K562 (cell line): ENCODE measurements around the gene TBC1D17. TPM values are rescaled to one million over a fixed set of nuclear protein-coding genes. Genes with fewer than 3 reads are reported as not detected.

Source experiments
- ARID1B ChIP-seq: fragments of 450-650 bp; IDR thresholded peaks from 2 replicates; pipeline ENCODE4 v1.6.1; 2016; ENCODE audit warnings: antibody characterized with exemption, mild to moderate bottlenecking, inconsistent platforms
- EWSR1 ChIP-seq: fragments of 450-650 bp; IDR thresholded peaks from 2 replicates; pipeline ENCODE4 v1.6.1; 2018; ENCODE audit warnings: borderline replicate concordance, mild to moderate bottlenecking, low read depth, moderate library complexity; ENCODE audit not compliant: partially characterized antibody
- GABPB2 ChIP-seq: fragments of 250-450 bp; sonication (Bioruptor Pico); conservative IDR thresholded peaks from 2 replicates; pipeline ENCODE4 v1.5.1; 2021; ENCODE audit warnings: mild to moderate bottlenecking
- HEY1 ChIP-seq: fragments of 250-450 bp; sonication (Bioruptor Pico); IDR thresholded peaks from 2 replicates; pipeline ENCODE4 v1.5.0; 2020; ENCODE audit warnings: mild to moderate bottlenecking, moderate library complexity, borderline replicate concordance
- IFI16 ChIP-seq: fragments of 250-450 bp; sonication (Bioruptor Pico); IDR thresholded peaks from 2 replicates; pipeline ENCODE4 v2.1.2; 2022; ENCODE audit warnings: mild to moderate bottlenecking, inconsistent platforms
- KLF16 ChIP-seq: IDR thresholded peaks from 2 replicates; pipeline ENCODE4 v1.6.1; 2016; ENCODE audit warnings: antibody characterized with exemption
- MBD1 ChIP-seq: fragments of 250-450 bp; sonication (Bioruptor Pico); IDR thresholded peaks from 2 replicates; pipeline ENCODE4 v1.8.0; 2022; ENCODE audit warnings: inconsistent platforms
- NCOA6 ChIP-seq: fragments of 450-650 bp; IDR thresholded peaks from 2 replicates; pipeline ENCODE4 v1.6.1; 2017; ENCODE audit warnings: mild to moderate bottlenecking
- NCOR1 ChIP-seq: fragments of 450-650 bp; IDR thresholded peaks from 2 replicates; pipeline ENCODE4 v1.6.1; 2016; ENCODE audit warnings: mild to moderate bottlenecking, moderate library complexity
- NKRF ChIP-seq: fragments of 450-650 bp; IDR thresholded peaks from 2 replicates; pipeline ENCODE4 v1.6.1; 2016; ENCODE audit warnings: borderline replicate concordance
- NONO ChIP-seq, 2 experiments: fragments of 200-400 bp in 1 of 2; fragments of 450-650 bp in 1 of 2; formaldehyde crosslinking in 1 of 2; IDR thresholded peaks; 2 replicates each; pipeline ENCODE4 v1.6.1; 2017; ENCODE audit warnings: low read depth in 2 of 2, mild to moderate bottlenecking in 2 of 2, moderate library complexity in 2 of 2, low read length in 1 of 2
- NR2C1 ChIP-seq, 2 experiments: fragments of 450-650 bp; IDR thresholded peaks; 2 replicates each; pipeline ENCODE4 v1.6.1; 2017; ENCODE audit warnings: mild to moderate bottlenecking in 2 of 2, antibody characterized with exemption in 1 of 2, inconsistent platforms in 1 of 2, missing compliant biosample characterization in 1 of 2, missing genetic modification characterization in 1 of 2
- OTX1 ChIP-seq: fragments of 450-650 bp; formaldehyde crosslinking; IDR thresholded peaks from 2 replicates; pipeline ENCODE4 v1.4.0; 2022; ENCODE audit warnings: mild to moderate bottlenecking
- POLR3A ChIP-seq: IDR thresholded peaks from 2 replicates; pipeline ENCODE4 v1.6.1; 2011; ENCODE audit warnings: borderline replicate concordance, mild to moderate bottlenecking, moderate library complexity; ENCODE audit not compliant: insufficient read length, insufficient read depth; ENCODE audit errors: extremely low read depth
- PRPF4 ChIP-seq: fragments of 200-400 bp; formaldehyde crosslinking; IDR thresholded peaks from one replicate; pipeline ENCODE4 v1.6.1; 2017; ENCODE audit warnings: low read length, low read depth, mild to moderate bottlenecking; ENCODE audit not compliant: insufficient read depth, poor library complexity, severe bottlenecking
- XRCC4 ChIP-seq: IDR thresholded peaks from one replicate; pipeline ENCODE4 v1.6.1; 2011; ENCODE audit not compliant: insufficient read depth, insufficient read length; ENCODE audit errors: extremely low read depth
- ZBTB1 ChIP-seq: sonication (generic); formaldehyde crosslinking; IDR thresholded peaks from 2 replicates; pipeline ENCODE4 v1.8.1; 2023; ENCODE audit warnings: missing genetic modification reagents, low read depth, mild to moderate bottlenecking, borderline replicate concordance
- ZNF696 ChIP-seq: fragments of 250-450 bp; sonication (Bioruptor Pico); conservative IDR thresholded peaks from 2 replicates; pipeline ENCODE4 v1.4.0; 2020; ENCODE audit warnings: mild to moderate bottlenecking, moderate library complexity
- ZNF75A ChIP-seq: fragments of 450-650 bp; formaldehyde crosslinking; IDR thresholded peaks from 2 replicates; pipeline ENCODE4 v1.4.0; 2020; ENCODE audit warnings: mild to moderate bottlenecking
- ZNF77 ChIP-seq: fragments of 250-450 bp; sonication (Bioruptor Pico); IDR thresholded peaks from 2 replicates; pipeline ENCODE4 v1.5.0; 2020
- polyA plus RNA-seq, 8 experiments: library from polyadenylated mRNA; depleted of rRNA in 4 of 8; stranded (reverse) in 5 of 8; unstranded in 3 of 8; fragments of >200 nt; fragmentation: Nextera tagmentation in 2 of 8; fragmentation: Illumina TruSeq in 1 of 8; extraction: Ambion mirVana in 2 of 8; extraction: Trizol in 1 of 8; gene quantifications; 2 replicates each; pipeline versions ENCODE4 v1.2.1 to v1.2.3, GENCODE V29; 2011 to 2014; ENCODE audit warnings: inconsistent platforms in 1 of 8, missing spikeins in 1 of 8
- total RNA-seq, 7 experiments: library from RNA; depleted of rRNA in 6 of 7; stranded (reverse); fragments of >200 nt in 6 of 7; fragmentation: Illumina TruSeq in 2 of 7; extraction: Trizol in 2 of 7; gene quantifications; 2 replicates each; pipeline versions ENCODE4 v1.2.1 to v1.2.3, GENCODE V29; 2011 to 2021; ENCODE audit warnings: low replicate concordance in 1 of 7
- TF ChIP-seq, protein P1 (sequence below), 3 experiments: IDR thresholded peaks in 2 of 3; conservative IDR thresholded peaks in 1 of 3; 2 replicates each; pipeline ENCODE4 v1.5.1; 2011 to 2012; ENCODE audit warnings: low read length in 3 of 3, mild to moderate bottlenecking in 3 of 3, control low read depth in 2 of 3, improper control_type of control experiment in 1 of 3, inconsistent platforms in 1 of 3, low read depth in 1 of 3, mixed read lengths in 1 of 3, moderate library complexity in 1 of 3; ENCODE audit not compliant: insufficient read depth in 2 of 3

The TBC1D17 gene
- total and polyA plus RNA-seq, 9 of the 15 experiments (the other 6 are each of a cell fraction or from before 2014, with no cell fraction given), result 0.42 to 16.0 (median 3.8) TPM

DNA sequence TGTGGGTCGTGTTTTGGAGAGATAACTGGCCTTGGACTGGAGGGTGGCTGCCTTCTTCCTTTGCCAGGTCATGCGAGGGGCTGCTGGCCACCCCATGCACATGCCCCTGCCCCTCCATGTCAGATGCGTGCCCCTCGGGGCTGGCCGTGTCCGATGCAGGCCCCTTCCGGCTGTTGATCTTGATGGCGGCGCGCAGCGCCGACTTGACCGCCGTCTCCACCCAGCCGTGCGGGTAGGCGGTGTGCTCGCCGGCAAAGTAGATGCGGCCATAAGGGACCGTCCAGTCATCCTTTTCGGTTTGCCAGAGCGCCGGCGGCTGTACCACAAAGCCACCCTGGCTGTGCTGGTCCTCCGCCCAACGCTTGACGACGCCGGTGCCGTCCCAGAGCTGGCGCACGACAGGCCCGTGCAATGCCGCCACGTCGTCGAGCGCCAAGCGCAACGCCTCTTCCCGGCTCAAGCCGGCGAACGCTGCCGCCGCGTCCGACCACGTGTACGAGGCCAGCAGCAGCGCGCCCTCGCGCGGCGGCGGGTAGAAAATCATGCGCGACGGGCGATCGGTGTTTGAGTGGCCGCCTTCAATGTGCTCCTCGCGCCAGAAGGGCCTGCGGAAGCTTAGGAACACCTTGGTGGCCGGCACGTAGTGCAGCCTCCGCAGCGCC is 12.3 kb downstream of the TBC1D17 start (continued):
- TF ChIP-seq ZNF696 (CRISPR knock-in tag) (no peak), ZNF75A (no peak), NKRF (peak; percentile 93), ZBTB1 (CRISPR knock-in tag) (peak; percentile 92), NCOR1 (no peak), NR2C1 (IDR thresholded peaks at IDR 0.05) (no peak), NR2C1 (tag; IDR thresholded peaks at IDR 0.05) (0 out of 2 replicates have a peak, but pooled peaks have one; percentile 14), PRPF4 (no peak), HEY1 (CRISPR knock-in tag) (no peak), ZNF77 (no peak), POLR3A (no peak), EWSR1 (no peak), IFI16 (CRISPR knock-in tag) (no peak), KLF16 (peak; percentile 91), GABPB2 (CRISPR knock-in tag) (no peak), ARID1B (no peak; the same call in 1 of the 2 replicates), XRCC4 (no peak), OTX1 (CRISPR knock-in tag) (no peak), MBD1 (CRISPR knock-in tag) (no peak), NCOA6 (peak; percentile 91), NONO (IDR thresholded peaks at IDR 0.05; ENCODE audit: low read depth in 2 of 2, low read length in 1 of 2) (peak in 1 of 2 experiments; percentile 68; a peak in 1 of 4 replicates)
- TF ChIP-seq, protein P1, sequence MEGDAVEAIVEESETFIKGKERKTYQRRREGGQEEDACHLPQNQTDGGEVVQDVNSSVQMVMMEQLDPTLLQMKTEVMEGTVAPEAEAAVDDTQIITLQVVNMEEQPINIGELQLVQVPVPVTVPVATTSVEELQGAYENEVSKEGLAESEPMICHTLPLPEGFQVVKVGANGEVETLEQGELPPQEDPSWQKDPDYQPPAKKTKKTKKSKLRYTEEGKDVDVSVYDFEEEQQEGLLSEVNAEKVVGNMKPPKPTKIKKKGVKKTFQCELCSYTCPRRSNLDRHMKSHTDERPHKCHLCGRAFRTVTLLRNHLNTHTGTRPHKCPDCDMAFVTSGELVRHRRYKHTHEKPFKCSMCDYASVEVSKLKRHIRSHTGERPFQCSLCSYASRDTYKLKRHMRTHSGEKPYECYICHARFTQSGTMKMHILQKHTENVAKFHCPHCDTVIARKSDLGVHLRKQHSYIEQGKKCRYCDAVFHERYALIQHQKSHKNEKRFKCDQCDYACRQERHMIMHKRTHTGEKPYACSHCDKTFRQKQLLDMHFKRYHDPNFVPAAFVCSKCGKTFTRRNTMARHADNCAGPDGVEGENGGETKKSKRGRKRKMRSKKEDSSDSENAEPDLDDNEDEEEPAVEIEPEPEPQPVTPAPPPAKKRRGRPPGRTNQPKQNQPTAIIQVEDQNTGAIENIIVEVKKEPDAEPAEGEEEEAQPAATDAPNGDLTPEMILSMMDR (IDR thresholded peaks at IDR 0.05 in 2 of 3, conservative IDR thresholded peaks at IDR 0.05 in 1 of 3; ENCODE audit: insufficient read depth in 2 of 3, low read depth in 1 of 3, low read length in 3 of 3), result peak; percentile 89 to 94 (median 91)
